Lung (tissue), 12 donors: ENCODE results near the gene OR2Y1. TPM values are rescaled to one million over a fixed set of nuclear protein-coding genes. Genes with fewer than 3 reads are reported as not detected.
"Not testable (repeated sequence)": the region's sequence is repeated elsewhere in the genome, so short reads cannot be mapped to it uniquely, and the experiment has no call there.

Source experiments
- ATAC-seq: fragments of 200-7000 bp; cut with Tn5 transposase; one replicate; pipeline ENCODE4 v1.9.1; 2020; ENCODE audit warnings: moderate number of reproducible peaks; ENCODE audit not compliant: insufficient read depth, low FRiP score
- DNase-seq, 3 donors: peaks; one replicate each; pipeline ENCODE4 v3.0.0-alpha.2; 2013 to 2017
- H3K27ac ChIP-seq, 2 donors: one replicate each; pipeline ENCODE4 v1.5.1; 2013; ENCODE audit warnings: mild to moderate bottlenecking in 2 of 2, moderate library complexity in 2 of 2, control low read depth in 1 of 2, inconsistent platforms in 1 of 2, low read depth in 1 of 2, low read length in 1 of 2
- H3K27me3 ChIP-seq, 3 donors: one replicate each; pipeline ENCODE4 v1.5.1; 2013; ENCODE audit warnings: low read length in 2 of 3; ENCODE audit not compliant: control insufficient read depth in 3 of 3, insufficient read depth in 3 of 3
- H3K36me3 ChIP-seq, 4 donors: one replicate each; pipeline ENCODE4 v1.5.1; 2013; ENCODE audit warnings: low read length in 4 of 4, mild to moderate bottlenecking in 1 of 4, moderate library complexity in 1 of 4; ENCODE audit not compliant: control insufficient read depth in 4 of 4, insufficient read depth in 4 of 4
- H3K4me1 ChIP-seq, 5 donors: one replicate each; pipeline ENCODE4 v1.5.1; 2013; ENCODE audit warnings: low read length in 5 of 5, mild to moderate bottlenecking in 2 of 5, moderate library complexity in 1 of 5; ENCODE audit not compliant: control insufficient read depth in 5 of 5, insufficient read depth in 5 of 5
- H3K4me3 ChIP-seq: one replicate; pipeline ENCODE4 v1.5.1; 2013; ENCODE audit warnings: mild to moderate bottlenecking, control low read depth, moderate library complexity
- H3K9ac ChIP-seq, 2 donors: one replicate each; pipeline ENCODE4 v1.5.1; 2013; ENCODE audit warnings: low read length in 2 of 2, control low read depth in 1 of 2; ENCODE audit not compliant: insufficient read depth in 1 of 2
- H3K9me3 ChIP-seq, 4 donors: one replicate each; pipeline ENCODE4 v1.5.1; 2013; ENCODE audit warnings: low read length in 3 of 4, mild to moderate bottlenecking in 1 of 4, moderate library complexity in 1 of 4; ENCODE audit not compliant: control insufficient read depth in 4 of 4, insufficient read depth in 3 of 4
- WGBS, 2 donors: extraction: QIAGEN DNeasy Blood & Tissue Kit; methylation state at CpG; one replicate each; pipeline ENCODE4 v1.1.7; 2013; 5-methylcytosine and 5-hydroxymethylcytosine counted together
- polyA plus RNA-seq, 2 donors: library from polyadenylated mRNA; stranded (reverse); fragments of 200-250 nt; gene quantifications; one replicate each; pipeline ENCODE4 v1.2.1, GENCODE V29; 2013
- total RNA-seq, 2 donors: library from RNA; depleted of rRNA in 1 of 2; stranded (reverse); fragments of >200 nt in 1 of 2; gene quantifications; one replicate each; pipeline ENCODE4 v1.2.1, GENCODE V29; 2014 to 2021
- TF ChIP-seq, protein P1 (sequence below): IDR thresholded peaks from 2 replicates; pipeline ENCODE4 v1.5.1; 2012; ENCODE audit warnings: mild to moderate bottlenecking; ENCODE audit errors: control extremely low read depth, extremely low read depth
- donor health status: control.
- donor health status: control.
- donor health status: Bipolar disorder and iron deficiency.
- donor health status: healthy.
- donor health status: DM: yes; HTN: yes; CAD: no.

The OR2Y1 gene
- total and polyA plus RNA-seq, 4 donors = not detected

DNA sequence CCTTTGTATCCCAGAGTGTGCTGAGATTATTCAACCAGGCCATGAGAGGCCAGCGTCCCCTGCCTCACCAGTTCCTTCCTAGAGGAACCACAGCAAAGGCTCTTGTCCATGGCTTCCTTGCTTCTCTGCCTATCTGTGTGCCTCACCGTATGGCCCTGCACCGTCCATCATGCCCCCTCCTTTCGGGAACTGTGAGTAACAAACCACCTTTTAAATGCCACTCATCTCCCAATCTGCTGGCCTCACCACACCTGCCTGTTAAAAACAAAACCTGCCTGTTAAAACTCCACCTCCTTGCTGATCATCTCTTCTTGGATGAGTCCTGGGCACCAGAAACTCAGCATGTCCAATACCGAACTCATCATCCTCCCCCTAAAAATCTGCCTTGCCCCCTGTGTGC is 4.4 kb upstream of the OR2Y1 start:
- WGBS, 2 donors = 66 to 67% methylated on average over 5 of the region's 5 CpGs
- Histone ChIP-seq H3K4me3 (no peak overlapping the region), H3K9me3 (peaks cover 0 to 3% (median 0%) of the 10 kb centered on the region in 4 donors), H3K4me1 (no peaks in the 10 kb centered on the region), H3K27ac (no peak overlapping the region), H3K36me3 (no peaks in the 10 kb centered on the region), H3K9ac (no peak overlapping the region), H3K27me3 (peaks cover 0 to 22% (median 0%) of the 10 kb centered on the region in 3 donors)
- TF ChIP-seq, protein P1, sequence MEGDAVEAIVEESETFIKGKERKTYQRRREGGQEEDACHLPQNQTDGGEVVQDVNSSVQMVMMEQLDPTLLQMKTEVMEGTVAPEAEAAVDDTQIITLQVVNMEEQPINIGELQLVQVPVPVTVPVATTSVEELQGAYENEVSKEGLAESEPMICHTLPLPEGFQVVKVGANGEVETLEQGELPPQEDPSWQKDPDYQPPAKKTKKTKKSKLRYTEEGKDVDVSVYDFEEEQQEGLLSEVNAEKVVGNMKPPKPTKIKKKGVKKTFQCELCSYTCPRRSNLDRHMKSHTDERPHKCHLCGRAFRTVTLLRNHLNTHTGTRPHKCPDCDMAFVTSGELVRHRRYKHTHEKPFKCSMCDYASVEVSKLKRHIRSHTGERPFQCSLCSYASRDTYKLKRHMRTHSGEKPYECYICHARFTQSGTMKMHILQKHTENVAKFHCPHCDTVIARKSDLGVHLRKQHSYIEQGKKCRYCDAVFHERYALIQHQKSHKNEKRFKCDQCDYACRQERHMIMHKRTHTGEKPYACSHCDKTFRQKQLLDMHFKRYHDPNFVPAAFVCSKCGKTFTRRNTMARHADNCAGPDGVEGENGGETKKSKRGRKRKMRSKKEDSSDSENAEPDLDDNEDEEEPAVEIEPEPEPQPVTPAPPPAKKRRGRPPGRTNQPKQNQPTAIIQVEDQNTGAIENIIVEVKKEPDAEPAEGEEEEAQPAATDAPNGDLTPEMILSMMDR = no peak
- DNase-seq = no peak
- no peak for ATAC-seq

DNA sequence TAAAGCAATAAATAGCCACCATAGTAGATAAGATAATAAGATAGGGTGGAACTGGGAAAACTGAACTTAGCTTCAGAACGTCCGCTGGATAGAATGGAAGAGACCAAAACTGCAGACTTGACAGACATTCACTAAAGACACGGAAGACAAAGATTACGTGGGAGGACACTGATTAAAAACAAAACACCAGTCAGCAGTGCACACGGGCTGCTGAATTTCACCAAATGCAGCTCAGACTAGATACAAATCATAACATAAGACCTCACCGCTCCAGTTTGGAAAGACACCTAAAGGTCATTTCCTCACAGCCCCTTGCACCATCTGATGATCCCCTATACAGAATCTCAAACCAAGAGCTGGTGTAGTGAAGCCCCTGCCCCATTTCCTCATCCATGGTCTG is 2.9 kb upstream of the OR2Y1 start:
- ATAC-seq = no peak
- Histone ChIP-seq H3K9me3 (peaks cover 0 to 3% (median 0%) of the 10 kb centered on the region in 4 donors), H3K4me1 (no peaks in the 10 kb centered on the region), H3K36me3 (no peaks in the 10 kb centered on the region), H3K9ac (no peak overlapping the region), H3K4me3 (no peak overlapping the region), H3K27me3 (peaks cover 0 to 22% (median 0%) of the 10 kb centered on the region in 3 donors), H3K27ac (no peak overlapping the region)
- WGBS, 2 donors = 74 to 84% methylated on average over 6 of the region's 6 CpGs
- DNase-seq = no peak
- TF ChIP-seq, protein P1 = no peak

DNA sequence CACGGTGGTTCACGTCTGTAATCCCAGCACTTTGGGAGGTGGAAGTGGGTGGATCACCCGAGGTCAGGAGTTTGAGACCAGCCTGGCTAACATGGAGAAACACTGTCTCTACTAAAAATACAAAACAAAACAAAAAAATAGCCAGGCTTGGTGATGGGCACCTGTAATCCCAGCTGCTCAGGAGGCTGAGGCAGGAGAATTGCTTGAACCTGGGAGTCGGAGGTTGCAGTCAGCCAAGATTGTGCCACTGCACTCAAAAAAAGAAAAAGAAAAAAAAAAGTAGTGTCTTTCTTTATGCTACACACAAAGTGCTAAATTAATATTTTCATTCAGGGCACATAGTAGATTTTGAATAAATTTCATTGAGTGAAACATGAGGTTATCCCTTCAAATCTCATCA is 1.1 kb upstream of the OR2Y1 start:
- not testable (repeated sequence) for H3K4me1 ChIP-seq, H3K36me3 ChIP-seq, DNase-seq, H3K4me3 ChIP-seq, H3K27ac ChIP-seq, H3K9ac ChIP-seq, H3K9me3 ChIP-seq, ATAC-seq
- WGBS, 2 donors = 59 to 69% methylated on average over 4 of the region's 4 CpGs
- peaks cover 0 to 24% (median 0%) of the 10 kb centered on the region in 3 donors for H3K27me3 ChIP-seq

DNA sequence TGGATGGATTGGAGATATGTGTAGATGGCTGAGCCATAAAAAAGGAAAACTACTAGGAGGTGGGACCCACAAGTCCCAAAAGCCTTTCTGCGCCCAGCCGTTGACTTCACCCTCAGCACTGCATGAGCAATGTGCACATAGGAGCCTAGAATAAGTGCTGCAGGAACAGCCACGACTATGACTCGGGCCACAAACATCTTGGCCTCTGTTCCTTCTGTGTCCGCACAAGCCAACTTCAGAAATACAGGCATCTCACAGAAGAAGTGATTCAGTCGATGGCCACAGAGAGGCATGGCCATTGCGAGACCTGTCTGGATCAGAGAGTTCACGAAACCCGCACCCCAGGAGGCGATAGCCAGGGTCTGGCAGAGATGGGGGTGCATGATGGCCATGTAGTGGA is 587 bp downstream of the OR2Y1 start:
- Histone ChIP-seq H3K9ac (no peak overlapping the region), H3K27me3 (peaks cover 0 to 21% (median 0%) of the 10 kb centered on the region in 3 donors), H3K4me3 (no peak overlapping the region), H3K36me3 (no peaks in the 10 kb centered on the region), H3K4me1 (no peaks in the 10 kb centered on the region), H3K27ac (no peak overlapping the region), H3K9me3 (peaks cover 0 to 3% (median 0%) of the 10 kb centered on the region in 4 donors)
- ATAC-seq (no peak), DNase-seq (no peak)
- TF ChIP-seq, protein P1 = no peak
- 93 to 94% methylated on average over 10 of the region's 10 CpGs for WGBS, 2 donors
